Tibial nerve (tissue), 3 donors: ENCODE results near the gene OCEL1.
"Not testable (repeated sequence)": the region's sequence is repeated elsewhere in the genome, so short reads cannot be mapped to it uniquely, and the experiment has no call there.

Experiments
- CTCF ChIP-seq, 5 experiments: fragments of 200-600 bp in 3 of 5; fragments of 450-650 bp in 2 of 5; sonication (generic) in 3 of 5; IDR thresholded peaks; one replicate each; pipeline ENCODE4 v1.5.1; 2016 to 2019; ENCODE audit warnings: antibody characterized with exemption in 5 of 5, mild to moderate bottlenecking in 3 of 5, moderate library complexity in 2 of 5
- POLR2A ChIP-seq, 2 donors: fragments of 450-650 bp; IDR thresholded peaks; one replicate each; pipeline ENCODE4 v1.6.1; 2017; ENCODE audit warnings: antibody characterized with exemption in 2 of 2, mild to moderate bottlenecking in 2 of 2, moderate library complexity in 2 of 2

GRCh38 chr19:17191736-17192135 is 34.3 kb upstream of the OCEL1 start:
- TF ChIP-seq POLR2A, CTCF (IDR thresholded peaks at IDR 0.05): not testable (repeated sequence)
